Lung (tissue), 16 donors: Measurements from ENCODE around the gene MUC2. TPM values are rescaled to one million over a fixed set of nuclear protein-coding genes. Genes with fewer than 3 reads are reported as not detected.

ENCODE experiments used
- ATAC-seq: fragments of 200-7000 bp; cut with Tn5 transposase; one replicate; pipeline ENCODE4 v1.9.1; 2020; ENCODE audit warnings: moderate number of reproducible peaks; ENCODE audit not compliant: insufficient read depth, low FRiP score
- DNase-seq, 3 donors: peaks; one replicate each; pipeline ENCODE4 v3.0.0-alpha.2; 2013 to 2017
- H3K27ac ChIP-seq, 2 donors: one replicate each; pipeline ENCODE4 v1.5.1; 2013; ENCODE audit warnings: mild to moderate bottlenecking in 2 of 2, moderate library complexity in 2 of 2, control low read depth in 1 of 2, inconsistent platforms in 1 of 2, low read depth in 1 of 2, low read length in 1 of 2
- H3K27me3 ChIP-seq, 3 donors: one replicate each; pipeline ENCODE4 v1.5.1; 2013; ENCODE audit warnings: low read length in 2 of 3; ENCODE audit not compliant: control insufficient read depth in 3 of 3, insufficient read depth in 3 of 3
- H3K36me3 ChIP-seq, 4 donors: one replicate each; pipeline ENCODE4 v1.5.1; 2013; ENCODE audit warnings: low read length in 4 of 4, mild to moderate bottlenecking in 1 of 4, moderate library complexity in 1 of 4; ENCODE audit not compliant: control insufficient read depth in 4 of 4, insufficient read depth in 4 of 4
- H3K4me1 ChIP-seq, 5 donors: one replicate each; pipeline ENCODE4 v1.5.1; 2013; ENCODE audit warnings: low read length in 5 of 5, mild to moderate bottlenecking in 2 of 5, moderate library complexity in 1 of 5; ENCODE audit not compliant: control insufficient read depth in 5 of 5, insufficient read depth in 5 of 5
- H3K4me3 ChIP-seq: one replicate; pipeline ENCODE4 v1.5.1; 2013; ENCODE audit warnings: mild to moderate bottlenecking, control low read depth, moderate library complexity
- H3K9ac ChIP-seq, 2 donors: one replicate each; pipeline ENCODE4 v1.5.1; 2013; ENCODE audit warnings: low read length in 2 of 2, control low read depth in 1 of 2; ENCODE audit not compliant: insufficient read depth in 1 of 2
- H3K9me3 ChIP-seq, 4 donors: one replicate each; pipeline ENCODE4 v1.5.1; 2013; ENCODE audit warnings: low read length in 3 of 4, mild to moderate bottlenecking in 1 of 4, moderate library complexity in 1 of 4; ENCODE audit not compliant: control insufficient read depth in 4 of 4, insufficient read depth in 3 of 4
- CTCF ChIP-seq: IDR thresholded peaks from 2 replicates; pipeline ENCODE4 v1.5.1; 2012; ENCODE audit warnings: mild to moderate bottlenecking; ENCODE audit errors: control extremely low read depth, extremely low read depth
- WGBS, 2 donors: extraction: QIAGEN DNeasy Blood & Tissue Kit; methylation state at CpG; one replicate each; pipeline ENCODE4 v1.1.7; 2013; 5-methylcytosine and 5-hydroxymethylcytosine counted together
- long read RNA-seq, 5 donors: transcript quantifications; one replicate each; lab custom pipeline, GENCODE V29; 2026
- polyA plus RNA-seq, 2 donors: library from polyadenylated mRNA; stranded (reverse); fragments of 200-250 nt; gene quantifications; one replicate each; pipeline ENCODE4 v1.2.1, GENCODE V29; 2013
- total RNA-seq, 2 donors: library from RNA; depleted of rRNA in 1 of 2; stranded (reverse); fragments of >200 nt in 1 of 2; gene quantifications; one replicate each; pipeline ENCODE4 v1.2.1, GENCODE V29; 2014 to 2021
- donor health status: control.
- donor health status: control.
- donor health status: Bipolar disorder and iron deficiency.
- donor health status: healthy.
- donor health status: DM: yes; HTN: yes; CAD: no.

MUC2 gene
- under 1 TPM; 0.03 to 0.43 TPM for total RNA-seq
- polyA plus RNA-seq: under 1 TPM; 0.24 to 0.37 TPM
- long read RNA-seq, donor 1: 0 reads
- long read RNA-seq, donor 2: 0 reads
- long read RNA-seq, donor 3: 0 reads
- long read RNA-seq, donor 4: 0 reads
- long read RNA-seq, donor 5: 0 reads

GRCh38 chr11:1074244-1075221, at the start of gene MUC2:
Gene MUC2, plus strand, starts transcription at chr11:1074874.
- ATAC-seq: no peak
- 83 to 85% methylated on average over 31 to 32 of the region's 32 CpGs for WGBS, 2 donors
- no peak within 1 kb of the TSS for H3K9ac ChIP-seq

GRCh38 chr11:1025410-1026162, 49.1 kb upstream of the MUC2 start:
- peaks cover 0 to 10% (median 0%) of the 10 kb centered on the region in 4 donors for H3K36me3 ChIP-seq
- DNase-seq (no peak), ATAC-seq (no peak)
- no peak overlapping the region for H3K4me3 ChIP-seq
- no peaks in the 10 kb centered on the region for H3K27me3 ChIP-seq
- H3K9ac ChIP-seq: no peak overlapping the region
- WGBS, 2 donors: 73 to 86% methylated on average over 35 of the region's 35 CpGs
- H3K4me1 ChIP-seq: no peaks in the 10 kb centered on the region
- no peak overlapping the region for H3K27ac ChIP-seq
- TF ChIP-seq CTCF: no peak
- H3K9me3 ChIP-seq: no peaks in the 10 kb centered on the region

More at GRCh38 chr11:1074244-1075221, at the start of gene MUC2:
- H3K9me3 ChIP-seq: no peaks in the 10 kb centered on the region
- no peak within 1 kb of the TSS for H3K4me3 ChIP-seq
- peak in 1 of 3 donors; percentile 33 for DNase-seq
- TF ChIP-seq CTCF: no peak
- no peaks in the 10 kb centered on the region for H3K27me3 ChIP-seq
- H3K27ac ChIP-seq: no peak within 1 kb of the TSS
- peaks cover 0 to 20% (median 12%) of the 10 kb centered on the region in 5 donors for H3K4me1 ChIP-seq
- H3K36me3 ChIP-seq: no peaks in the 10 kb centered on the region

- ATAC-seq (no peak), DNase-seq (no peak)
- Histone ChIP-seq H3K4me3 (no peak overlapping the region), H3K4me1 (no peaks in the 10 kb centered on the region), H3K27ac (no peak overlapping the region), H3K9ac (no peak overlapping the region), H3K36me3 (peaks cover 0 to 10% (median 0%) of the 10 kb centered on the region in 4 donors), H3K27me3 (no peaks in the 10 kb centered on the region), H3K9me3 (no peaks in the 10 kb centered on the region)
- no peak for TF ChIP-seq CTCF
- 90 to 94% methylated on average over 14 of the region's 14 CpGs for WGBS, 2 donors
These were observed 48.6 kb upstream of the MUC2 start for GRCh38 chr11:1026163-1026450.
